ENCODE data around the gene RNF168. TPM values are rescaled to one million over a fixed set of nuclear protein-coding genes. Genes with fewer than 3 reads are reported as not detected.

RNF168 gene
- total RNA-seq, 1 experiment from 2014 or later: 25.1 TPM

DNA sequence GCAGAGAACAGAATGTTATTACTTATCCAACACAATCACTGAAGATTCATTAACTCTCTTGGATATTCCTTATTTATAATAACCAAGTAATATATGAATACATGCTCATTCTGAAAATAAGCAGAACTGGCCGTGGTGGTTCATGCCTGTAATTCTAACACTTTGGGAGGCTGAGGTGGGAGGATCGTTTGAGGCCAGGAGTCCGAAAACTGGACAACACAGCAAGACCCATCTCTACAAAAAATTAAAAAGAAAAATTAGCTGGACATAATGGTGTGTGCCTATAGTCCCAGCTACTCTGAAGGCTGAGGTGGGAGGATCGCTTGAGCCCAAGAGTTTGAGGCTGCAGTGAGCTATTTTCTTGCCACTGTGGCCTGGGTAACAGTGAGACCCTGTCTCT, 25.9 kb downstream of the RNF168 start (continued):
- no peak for TF ChIP-seq ZNF274 (IDR thresholded peaks at IDR 0.05; ENCODE audit: low read depth, low read length)
- TF ChIP-seq FOSL1 (IDR thresholded peaks at IDR 0.05; ENCODE audit: low read depth): no peak

DNA sequence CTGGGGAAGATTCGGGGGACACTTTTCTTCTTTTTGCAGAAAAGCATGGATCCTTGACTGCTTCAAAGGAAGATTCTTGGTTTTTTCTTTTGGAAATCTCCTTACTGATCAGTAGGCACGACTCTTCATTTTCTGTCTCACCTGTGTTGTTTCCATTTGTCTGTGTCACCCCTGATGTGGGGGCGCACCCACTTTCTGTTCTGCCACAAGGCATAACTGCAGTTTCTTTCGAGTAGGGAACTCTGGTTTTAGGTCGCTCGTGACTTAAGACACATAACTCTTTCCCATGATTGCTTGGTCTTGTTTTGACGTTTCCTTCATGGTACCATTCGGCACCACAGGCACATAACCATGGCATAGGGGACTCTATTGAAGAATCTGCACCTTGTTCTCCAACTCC, 31.3 kb downstream of the RNF168 start:
- POLR2A ChIA-PET: no interaction called here
- no peak for DNase-seq (ENCODE audit: low read depth, low spot score)
- no peak overlapping the region for H3K9ac ChIP-seq (ENCODE audit: low read length)
- no peaks in the 10 kb centered on the region for H4K20me1 ChIP-seq (ENCODE audit: insufficient read depth)
- BruUV-seq (replicated peaks): no TSS peak
- H2AFZ ChIP-seq (ENCODE audit: low read depth, low read length, poor library complexity, severe bottlenecking): no peak overlapping the region
- no peak overlapping the region for H3K27ac ChIP-seq (ENCODE audit: low read depth, low read length)
- RAD21 ChIA-PET (ENCODE audit: low non-redundant PET in 1 of 2, low total read pairs in 2 of 2, uncharacterized antibody in 2 of 2, unreplicated experiment in 2 of 2): no interaction called here
- TF ChIP-seq ZNF274 (IDR thresholded peaks at IDR 0.05; ENCODE audit: low read depth, low read length): no peak
- no peak for TF ChIP-seq YY1 (IDR thresholded peaks at IDR 0.05; ENCODE audit: extremely low read depth, insufficient replicate concordance, low read depth, low read length)
- TF ChIP-seq SRF (IDR thresholded peaks at IDR 0.05; ENCODE audit: low read depth): no peak
- intact Hi-C loops (cut with micrococcal nuclease): no loop called here
- no peaks in the 10 kb centered on the region for H3K4me1 ChIP-seq (ENCODE audit: control insufficient read depth in 1 of 2, insufficient read depth in 2 of 2, low read length in 2 of 2)
- CTCF ChIA-PET: no interaction called here
- no peak overlapping the region for H3K4me3 ChIP-seq (replicated peaks in 1 of 2; ENCODE audit: low read depth in 1 of 2, low read length in 2 of 2)
- H3K36me3 ChIP-seq (ENCODE audit: control insufficient read depth in 1 of 2, insufficient read depth in 2 of 2, low read length in 2 of 2): peaks cover 22 to 24% of the 10 kb centered on the region in 2 experiments; a peak in 3 of 4 replicates
- no peaks in the 10 kb centered on the region for H3K27me3 ChIP-seq (ENCODE audit: insufficient read depth, low read length)
- H3K9me2 ChIP-seq (ENCODE audit: insufficient read depth): no peaks in the 10 kb centered on the region
- H3K4me2 ChIP-seq (ENCODE audit: low read length): no peak overlapping the region
- no peaks in the 10 kb centered on the region for H3K9me3 ChIP-seq (ENCODE audit: control insufficient read depth in 1 of 2, insufficient read depth in 1 of 2, low read depth in 1 of 2, low read length in 2 of 2)
- peaks cover 21% of the 10 kb centered on the region for H3K79me2 ChIP-seq (ENCODE audit: insufficient read depth, low read length)
- ATAC-seq: no peak

DNA sequence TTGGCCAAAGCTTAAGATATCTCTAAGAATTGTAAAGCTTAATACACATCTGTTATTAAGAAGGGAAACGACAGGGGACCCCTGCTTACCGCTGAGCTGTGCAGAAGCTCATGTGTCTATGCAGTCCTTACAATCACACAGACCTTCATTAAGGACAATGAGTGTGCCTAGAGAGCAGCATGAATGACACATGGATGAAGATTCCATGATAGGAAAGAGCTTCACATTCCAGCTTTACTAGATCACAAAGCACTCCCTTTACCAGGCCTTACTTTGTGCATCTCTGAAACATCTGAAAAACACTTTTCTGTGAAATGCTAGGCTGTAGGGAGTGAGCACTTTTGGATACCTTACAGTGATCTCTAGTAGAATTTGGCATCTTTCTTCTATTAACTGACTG, 32.0 kb downstream of the RNF168 start:
- CTCF ChIA-PET: no interaction called here
- DNase-seq (ENCODE audit: low read depth, low spot score) (no peak), ATAC-seq (no peak)
- peaks cover 21% of the 10 kb centered on the region for H3K79me2 ChIP-seq (ENCODE audit: insufficient read depth, low read length)
- no peak for TF ChIP-seq CEBPB (IDR thresholded peaks at IDR 0.05; ENCODE audit: low read depth)
- TF ChIP-seq, protein P1, sequence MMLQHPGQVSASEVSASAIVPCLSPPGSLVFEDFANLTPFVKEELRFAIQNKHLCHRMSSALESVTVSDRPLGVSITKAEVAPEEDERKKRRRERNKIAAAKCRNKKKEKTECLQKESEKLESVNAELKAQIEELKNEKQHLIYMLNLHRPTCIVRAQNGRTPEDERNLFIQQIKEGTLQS (IDR thresholded peaks at IDR 0.05): no peak
- no peak for TF ChIP-seq ZNF274 (IDR thresholded peaks at IDR 0.05; ENCODE audit: low read depth, low read length)
- TF ChIP-seq, protein P2, sequence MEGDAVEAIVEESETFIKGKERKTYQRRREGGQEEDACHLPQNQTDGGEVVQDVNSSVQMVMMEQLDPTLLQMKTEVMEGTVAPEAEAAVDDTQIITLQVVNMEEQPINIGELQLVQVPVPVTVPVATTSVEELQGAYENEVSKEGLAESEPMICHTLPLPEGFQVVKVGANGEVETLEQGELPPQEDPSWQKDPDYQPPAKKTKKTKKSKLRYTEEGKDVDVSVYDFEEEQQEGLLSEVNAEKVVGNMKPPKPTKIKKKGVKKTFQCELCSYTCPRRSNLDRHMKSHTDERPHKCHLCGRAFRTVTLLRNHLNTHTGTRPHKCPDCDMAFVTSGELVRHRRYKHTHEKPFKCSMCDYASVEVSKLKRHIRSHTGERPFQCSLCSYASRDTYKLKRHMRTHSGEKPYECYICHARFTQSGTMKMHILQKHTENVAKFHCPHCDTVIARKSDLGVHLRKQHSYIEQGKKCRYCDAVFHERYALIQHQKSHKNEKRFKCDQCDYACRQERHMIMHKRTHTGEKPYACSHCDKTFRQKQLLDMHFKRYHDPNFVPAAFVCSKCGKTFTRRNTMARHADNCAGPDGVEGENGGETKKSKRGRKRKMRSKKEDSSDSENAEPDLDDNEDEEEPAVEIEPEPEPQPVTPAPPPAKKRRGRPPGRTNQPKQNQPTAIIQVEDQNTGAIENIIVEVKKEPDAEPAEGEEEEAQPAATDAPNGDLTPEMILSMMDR (IDR thresholded peaks at IDR 0.05 in 2 of 3, conservative IDR thresholded peaks at IDR 0.05 in 1 of 3; ENCODE audit: borderline replicate concordance in 1 of 3, insufficient read depth in 1 of 3, low read depth in 2 of 3, low read length in 2 of 3): no peak
- no peak for TF ChIP-seq JUND (IDR thresholded peaks at IDR 0.05)
- no peak for TF ChIP-seq POLR2AphosphoS5 (IDR thresholded peaks at IDR 0.05; ENCODE audit: low read depth, low read length)
- TF ChIP-seq, protein P3, sequence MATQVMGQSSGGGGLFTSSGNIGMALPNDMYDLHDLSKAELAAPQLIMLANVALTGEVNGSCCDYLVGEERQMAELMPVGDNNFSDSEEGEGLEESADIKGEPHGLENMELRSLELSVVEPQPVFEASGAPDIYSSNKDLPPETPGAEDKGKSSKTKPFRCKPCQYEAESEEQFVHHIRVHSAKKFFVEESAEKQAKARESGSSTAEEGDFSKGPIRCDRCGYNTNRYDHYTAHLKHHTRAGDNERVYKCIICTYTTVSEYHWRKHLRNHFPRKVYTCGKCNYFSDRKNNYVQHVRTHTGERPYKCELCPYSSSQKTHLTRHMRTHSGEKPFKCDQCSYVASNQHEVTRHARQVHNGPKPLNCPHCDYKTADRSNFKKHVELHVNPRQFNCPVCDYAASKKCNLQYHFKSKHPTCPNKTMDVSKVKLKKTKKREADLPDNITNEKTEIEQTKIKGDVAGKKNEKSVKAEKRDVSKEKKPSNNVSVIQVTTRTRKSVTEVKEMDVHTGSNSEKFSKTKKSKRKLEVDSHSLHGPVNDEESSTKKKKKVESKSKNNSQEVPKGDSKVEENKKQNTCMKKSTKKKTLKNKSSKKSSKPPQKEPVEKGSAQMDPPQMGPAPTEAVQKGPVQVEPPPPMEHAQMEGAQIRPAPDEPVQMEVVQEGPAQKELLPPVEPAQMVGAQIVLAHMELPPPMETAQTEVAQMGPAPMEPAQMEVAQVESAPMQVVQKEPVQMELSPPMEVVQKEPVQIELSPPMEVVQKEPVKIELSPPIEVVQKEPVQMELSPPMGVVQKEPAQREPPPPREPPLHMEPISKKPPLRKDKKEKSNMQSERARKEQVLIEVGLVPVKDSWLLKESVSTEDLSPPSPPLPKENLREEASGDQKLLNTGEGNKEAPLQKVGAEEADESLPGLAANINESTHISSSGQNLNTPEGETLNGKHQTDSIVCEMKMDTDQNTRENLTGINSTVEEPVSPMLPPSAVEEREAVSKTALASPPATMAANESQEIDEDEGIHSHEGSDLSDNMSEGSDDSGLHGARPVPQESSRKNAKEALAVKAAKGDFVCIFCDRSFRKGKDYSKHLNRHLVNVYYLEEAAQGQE (IDR thresholded peaks at IDR 0.05; ENCODE audit: low read depth): no peak
- no peak overlapping the region for H3K9ac ChIP-seq (ENCODE audit: low read length)
- POLR2A ChIA-PET: no interaction called here
- no peak overlapping the region for H3K27ac ChIP-seq (ENCODE audit: low read depth, low read length)
- RAD21 ChIA-PET (ENCODE audit: low non-redundant PET in 1 of 2, low total read pairs in 2 of 2, uncharacterized antibody in 2 of 2, unreplicated experiment in 2 of 2): interaction anchor here in 1 of 2 experiments (0.7 kb wide), 1 partner anchor 15 kb away, joined by 3 read pairs; no protein-coding TSS in a partner anchor
- H4K20me1 ChIP-seq (ENCODE audit: insufficient read depth): no peaks in the 10 kb centered on the region
- H3K27me3 ChIP-seq (ENCODE audit: insufficient read depth, low read length): no peaks in the 10 kb centered on the region
- H2AFZ ChIP-seq (ENCODE audit: low read depth, low read length, poor library complexity, severe bottlenecking): no peak overlapping the region
- no peak overlapping the region for H3K4me3 ChIP-seq (replicated peaks in 1 of 2; ENCODE audit: low read depth in 1 of 2, low read length in 2 of 2)
- intact Hi-C loops (cut with micrococcal nuclease): no loop called here
- no peaks in the 10 kb centered on the region for H3K9me2 ChIP-seq (ENCODE audit: insufficient read depth)
- peaks cover 22% of the 10 kb centered on the region in 2 experiments; a peak in 3 of 4 replicates for H3K36me3 ChIP-seq (ENCODE audit: control insufficient read depth in 1 of 2, insufficient read depth in 2 of 2, low read length in 2 of 2)
- BruUV-seq (replicated peaks): TSS peak; percentile 26
- H3K9me3 ChIP-seq (ENCODE audit: control insufficient read depth in 1 of 2, insufficient read depth in 1 of 2, low read depth in 1 of 2, low read length in 2 of 2): no peaks in the 10 kb centered on the region
- H3K4me2 ChIP-seq (ENCODE audit: low read length): no peak overlapping the region
- no peaks in the 10 kb centered on the region for H3K4me1 ChIP-seq (ENCODE audit: control insufficient read depth in 1 of 2, insufficient read depth in 2 of 2, low read length in 2 of 2)
